Small intestine (tissue), 7 donors: ENCODE measurements around the gene TMEM150A. TPM values are rescaled to one million over a fixed set of nuclear protein-coding genes. Genes with fewer than 3 reads are reported as not detected.

Source experiments
- DNase-seq, 2 donors: peaks; one replicate each; pipeline versions ENCODE4 v3.0.0 to v3.0.0-alpha.2; 2013
- FAIRE-seq: peaks from 2 replicates; lab custom pipeline; 2012; peaks lifted over from hg19 to GRCh38; lab: Jason Lieb, UNC
- H3K27ac ChIP-seq, 3 donors: one replicate each; pipeline ENCODE4 v1.5.1; 2013; ENCODE audit warnings: low read length in 2 of 3, mild to moderate bottlenecking in 2 of 3, control low read depth in 1 of 3, inconsistent platforms in 1 of 3, low read depth in 1 of 3, moderate library complexity in 1 of 3
- H3K27me3 ChIP-seq, 3 donors: one replicate each; pipeline ENCODE4 v1.6.1; 2013; ENCODE audit warnings: low read length in 3 of 3, inconsistent platforms in 1 of 3; ENCODE audit not compliant: control insufficient read depth in 3 of 3, insufficient read depth in 3 of 3
- H3K36me3 ChIP-seq, 3 donors: one replicate each; pipeline ENCODE4 v1.6.1; 2013; ENCODE audit warnings: low read length in 3 of 3, inconsistent platforms in 1 of 3, low read depth in 1 of 3, mild to moderate bottlenecking in 1 of 3, moderate library complexity in 1 of 3; ENCODE audit not compliant: control insufficient read depth in 3 of 3, insufficient read depth in 2 of 3
- H3K4me1 ChIP-seq, 3 donors: one replicate each; pipeline ENCODE4 v1.6.1; 2013; ENCODE audit warnings: low read length in 2 of 3, inconsistent platforms in 1 of 3, low read depth in 1 of 3, mild to moderate bottlenecking in 1 of 3, moderate library complexity in 1 of 3; ENCODE audit not compliant: control insufficient read depth in 3 of 3, insufficient read depth in 2 of 3
- H3K4me3 ChIP-seq, 3 donors: one replicate each; pipeline ENCODE4 v1.5.1; 2013; ENCODE audit warnings: low read length in 3 of 3, control low read depth in 1 of 3, inconsistent platforms in 1 of 3, low read depth in 1 of 3, mild to moderate bottlenecking in 1 of 3, moderate library complexity in 1 of 3
- H3K9me3 ChIP-seq, 2 donors: one replicate each; pipeline ENCODE4 v1.6.1; 2013; ENCODE audit warnings: low read depth in 1 of 2, low read length in 1 of 2; ENCODE audit not compliant: control insufficient read depth in 2 of 2, insufficient read depth in 1 of 2
- WGBS, 3 donors: extraction: QIAGEN DNeasy Blood & Tissue Kit; methylation state at CpG; one replicate each; pipeline ENCODE4 v1.1.7; 2013; 5-methylcytosine and 5-hydroxymethylcytosine counted together
- polyA plus RNA-seq, 4 donors: library from polyadenylated mRNA; stranded (reverse) in 3 of 4; unstranded in 1 of 4; fragments of 200-250 nt in 3 of 4; fragments of 120-200 nt in 1 of 4; gene quantifications; one replicate each; pipeline versions ENCODE4 v1.2.1 to v1.2.3, GENCODE V29; 2013
- donor health status: healthy with polysubstance abuse.
- donor health status: control.
- donor health status: control.
- donor health status: Bipolar disorder and iron deficiency.
- donor health status: healthy.

The TMEM150A gene
- polyA plus RNA-seq, 4 donors, result 12.5 to 40.0 (median 31.0) TPM

- Histone ChIP-seq H3K27me3 (no peaks in the 10 kb centered on the region), H3K9me3 (no peaks in the 10 kb centered on the region), H3K4me3 (no peak overlapping the region), H3K27ac (no peak overlapping the region), H3K36me3 (peaks cover 25 to 69% (median 40%) of the 10 kb centered on the region in 3 donors), H3K4me1 (no peaks in the 10 kb centered on the region)
- FAIRE-seq (no peak), DNase-seq (no peak)
- 87 to 96% (median 90%) methylated on average over 2 of the region's 2 CpGs for WGBS, 3 donors
These were observed 43.7 kb upstream of the TMEM150A start for GRCh38 chr2:85646166-85646565.

GRCh38 chr2:85644909-85645308 is 42.4 kb upstream of the TMEM150A start:
- 95 to 98% (median 96%) methylated on average over 8 of the region's 8 CpGs for WGBS, 3 donors
- FAIRE-seq, result no peak
- no peaks in the 10 kb centered on the region for H3K9me3 ChIP-seq
- no peak overlapping the region for H3K27ac ChIP-seq
- H3K36me3 ChIP-seq, result peaks cover 25 to 68% (median 45%) of the 10 kb centered on the region in 3 donors
- no peak for DNase-seq
- H3K4me3 ChIP-seq, result no peak overlapping the region
- no peaks in the 10 kb centered on the region for H3K27me3 ChIP-seq
- H3K4me1 ChIP-seq, result no peaks in the 10 kb centered on the region

- Histone ChIP-seq H3K27me3 (no peaks in the 10 kb centered on the region), H3K4me3 (no peak overlapping the region), H3K36me3 (peaks cover 30 to 72% (median 52%) of the 10 kb centered on the region in 3 donors), H3K4me1 (no peaks in the 10 kb centered on the region), H3K27ac (no peak overlapping the region), H3K9me3 (no peaks in the 10 kb centered on the region)
- DNase-seq (no peak), FAIRE-seq (no peak)
- 62 to 73% (median 73%) methylated on average over 3 of the region's 3 CpGs for WGBS, 3 donors
These were observed 40.2 kb upstream of the TMEM150A start for GRCh38 chr2:85642725-85643124.

GRCh38 chr2:85635636-85636035 is 33.1 kb upstream of the TMEM150A start:
- no peaks in the 10 kb centered on the region for H3K9me3 ChIP-seq
- 47 to 66% (median 60%) methylated on average over 4 of the region's 4 CpGs for WGBS, 3 donors
- no peaks in the 10 kb centered on the region for H3K4me1 ChIP-seq
- H3K27me3 ChIP-seq, result no peaks in the 10 kb centered on the region
- FAIRE-seq, result no peak
- peaks cover 37 to 84% (median 40%) of the 10 kb centered on the region in 3 donors for H3K36me3 ChIP-seq
- no peak overlapping the region for H3K4me3 ChIP-seq
- DNase-seq, result no peak
- H3K27ac ChIP-seq, result no peak overlapping the region

- H3K4me1 ChIP-seq, result no peaks in the 10 kb centered on the region
- no peak for FAIRE-seq
These were observed 32.5 kb upstream of the TMEM150A start for GRCh38 chr2:85635011-85635410.

GRCh38 chr2:85631316-85631715 is 28.8 kb upstream of the TMEM150A start:
- 88 to 94% (median 90%) methylated on average over 3 of the region's 3 CpGs for WGBS, 3 donors
- H3K4me3 ChIP-seq, result no peak overlapping the region
- no peaks in the 10 kb centered on the region for H3K9me3 ChIP-seq
- FAIRE-seq (no peak), DNase-seq (no peak)
- peaks cover 21 to 69% (median 37%) of the 10 kb centered on the region in 3 donors for H3K36me3 ChIP-seq
- no peak overlapping the region for H3K27ac ChIP-seq
- H3K27me3 ChIP-seq, result no peaks in the 10 kb centered on the region
- no peaks in the 10 kb centered on the region for H3K4me1 ChIP-seq

More at GRCh38 chr2:85635011-85635410, 32.5 kb upstream of the TMEM150A start:
- no peak for DNase-seq
- WGBS, 3 donors, result 89 to 91% (median 90%) methylated on average over 8 of the region's 8 CpGs
- no peaks in the 10 kb centered on the region for H3K9me3 ChIP-seq
- H3K36me3 ChIP-seq, result peaks cover 37 to 78% (median 42%) of the 10 kb centered on the region in 3 donors
- H3K27me3 ChIP-seq, result no peaks in the 10 kb centered on the region
- no peak overlapping the region for H3K4me3 ChIP-seq
- H3K27ac ChIP-seq, result no peak overlapping the region

- Histone ChIP-seq H3K4me3 (no peak overlapping the region), H3K9me3 (no peaks in the 10 kb centered on the region), H3K4me1 (no peaks in the 10 kb centered on the region), H3K27ac (no peak overlapping the region), H3K36me3 (peaks cover 21 to 78% (median 40%) of the 10 kb centered on the region in 3 donors), H3K27me3 (no peaks in the 10 kb centered on the region)
- WGBS, 3 donors, result 61 to 80% (median 66%) methylated on average over 2 of the region's 2 CpGs
- DNase-seq (no peak), FAIRE-seq (no peak)
These were observed 26.2 kb upstream of the TMEM150A start for GRCh38 chr2:85628658-85629057.

- DNase-seq (no peak), FAIRE-seq (no peak)
- H3K36me3 ChIP-seq, result peaks cover 13 to 64% (median 45%) of the 10 kb centered on the region in 3 donors
- no peaks in the 10 kb centered on the region for H3K9me3 ChIP-seq
- 81 to 95% (median 94%) methylated on average over 5 of the region's 5 CpGs for WGBS, 3 donors
- no peaks in the 10 kb centered on the region for H3K4me1 ChIP-seq
- H3K27me3 ChIP-seq, result no peaks in the 10 kb centered on the region
- H3K27ac ChIP-seq, result no peak overlapping the region
- H3K4me3 ChIP-seq, result no peak overlapping the region
These were observed 21.5 kb upstream of the TMEM150A start for GRCh38 chr2:85623991-85624390.

- no peaks in the 10 kb centered on the region for H3K27me3 ChIP-seq
- no peak for DNase-seq
- H3K36me3 ChIP-seq, result peaks cover 13 to 48% (median 32%) of the 10 kb centered on the region in 3 donors
- H3K4me1 ChIP-seq, result peaks cover 4 to 8% (median 7%) of the 10 kb centered on the region in 3 donors
- H3K9me3 ChIP-seq, result no peaks in the 10 kb centered on the region
- H3K4me3 ChIP-seq, result no peak overlapping the region
- 83 to 100% (median 89%) methylated on average over 1 of the region's 1 CpG for WGBS, 3 donors
- H3K27ac ChIP-seq, result no peak overlapping the region
- FAIRE-seq, result no peak
These were observed 18.8 kb upstream of the TMEM150A start for GRCh38 chr2:85621338-85621737.
